Activated T-cell treated with anti-CD3 and anti-CD28 coated beads, Interleukin-2, amount 50 U/mL, for 24 hours (primary cell): Measurements from ENCODE around the gene SLC5A3.

Source experiments
- DNase-seq: peaks from one replicate; pipeline ENCODE4 v3.0.0-alpha.2; 2020
- H3K27ac Mint-ChIP-seq: 2 replicates; pipeline ENCODE4 v1.8.0; 2020; ENCODE audit warnings: mild to moderate bottlenecking, mixed read lengths
- H3K27me3 Mint-ChIP-seq: 2 replicates; pipeline ENCODE4 v1.8.0; 2020; ENCODE audit warnings: mixed read lengths
- H3K36me3 Mint-ChIP-seq: 2 replicates; pipeline ENCODE4 v1.8.0; 2020; ENCODE audit warnings: low read depth, mixed read lengths
- H3K4me1 Mint-ChIP-seq: 2 replicates; pipeline ENCODE4 v1.8.0; 2020; ENCODE audit warnings: low read depth, mixed read lengths
- H3K4me3 Mint-ChIP-seq: 2 replicates; pipeline ENCODE4 v1.8.0; 2020; ENCODE audit warnings: mild to moderate bottlenecking, moderate library complexity, mixed read lengths
- H3K9me3 Mint-ChIP-seq: 2 replicates; pipeline ENCODE4 v1.8.0; 2020; ENCODE audit warnings: mixed read lengths

SLC5A3 gene

GRCh38 chr21:34077888-34078287, 4.5 kb downstream of the SLC5A3 start:
- Mint-ChIP-seq H3K4me1 (peaks cover 81% of the 10 kb centered on the region), H3K9me3 (no peaks in the 10 kb centered on the region), H3K4me3 (peak overlapping the region; percentile 61)

DNA sequence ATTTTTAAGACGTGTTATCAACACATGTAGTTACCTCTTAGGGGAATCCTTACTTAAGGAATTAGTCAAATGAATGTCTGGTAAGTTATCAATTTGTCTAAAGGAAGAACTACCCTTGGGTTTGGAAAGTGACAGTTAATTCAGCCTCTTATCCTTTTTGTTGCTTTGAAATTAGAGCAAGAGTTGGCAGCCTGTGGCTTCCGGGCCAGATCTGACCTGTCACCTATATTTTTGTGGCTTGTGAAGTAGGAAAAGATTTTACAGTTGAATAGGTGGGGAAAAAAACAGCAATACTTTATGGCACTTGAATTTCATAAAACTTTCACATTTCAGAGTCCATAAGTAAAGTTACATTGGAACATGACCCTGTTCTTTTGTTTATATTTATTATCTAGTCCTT, 5.5 kb downstream of the SLC5A3 start:
- Mint-ChIP-seq H3K4me1 (peaks cover 92% of the 10 kb centered on the region), H3K27ac (peak overlapping the region; percentile 91), H3K27me3 (no peaks in the 10 kb centered on the region), H3K4me3 (peak overlapping the region; percentile 61), H3K9me3 (no peaks in the 10 kb centered on the region), H3K36me3 (peaks cover 95% of the 10 kb centered on the region)
- DNase-seq: no peak

More at GRCh38 chr21:34077888-34078287, 4.5 kb downstream of the SLC5A3 start:
- Mint-ChIP-seq H3K27me3 (no peaks in the 10 kb centered on the region), H3K36me3 (peaks cover 85% of the 10 kb centered on the region), H3K27ac (peak overlapping the region; percentile 91)
- DNase-seq: no peak

DNA sequence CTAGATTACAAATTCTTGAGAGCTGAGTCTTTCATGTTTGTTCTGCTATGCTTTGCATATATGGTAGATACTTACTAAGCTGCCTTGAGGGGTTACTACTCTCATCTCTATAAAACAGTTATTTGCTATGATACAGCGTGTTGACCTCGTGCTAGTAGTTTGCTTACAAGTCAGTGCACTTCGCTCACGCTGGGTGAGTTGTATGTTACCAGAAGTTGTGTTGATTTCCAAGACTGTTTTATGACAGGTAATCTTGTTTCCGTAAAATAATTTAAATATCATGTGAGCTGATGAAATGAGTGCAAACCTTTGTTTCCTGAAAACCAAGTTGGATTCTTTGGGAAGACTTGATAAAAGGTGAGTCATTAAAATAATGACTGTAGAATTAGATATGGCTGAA, 7.3 kb downstream of the SLC5A3 start:
- Mint-ChIP-seq H3K4me1 (peaks cover 93% of the 10 kb centered on the region), H3K27me3 (no peaks in the 10 kb centered on the region), H3K27ac (peak overlapping the region; percentile 11), H3K36me3 (peaks cover 83% of the 10 kb centered on the region), H3K4me3 (no peak overlapping the region), H3K9me3 (no peaks in the 10 kb centered on the region)
- no peak for DNase-seq

DNA sequence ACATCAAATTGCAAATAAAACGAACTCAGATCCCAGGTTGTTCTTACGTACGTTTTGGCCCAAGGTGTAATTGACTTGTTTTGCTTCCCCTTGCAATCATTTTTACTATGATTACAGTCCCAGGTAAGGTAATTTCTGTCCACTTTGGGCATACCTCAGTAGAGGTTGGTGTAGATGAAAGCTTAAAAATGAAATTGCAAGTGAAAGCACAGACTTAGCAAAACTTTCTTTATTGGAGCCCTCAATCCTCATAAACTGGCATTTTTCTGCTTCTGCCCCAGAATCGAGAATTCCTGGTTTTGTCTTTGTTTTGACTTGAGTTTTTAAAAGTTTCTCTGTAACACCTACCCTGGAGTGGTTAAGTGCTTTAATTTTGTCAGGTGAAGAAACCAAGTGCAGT, 9.4 kb downstream of the SLC5A3 start:
- no peak for DNase-seq
- Mint-ChIP-seq H3K9me3 (no peaks in the 10 kb centered on the region), H3K27ac (peak overlapping the region; percentile 50), H3K4me1 (peaks cover 74% of the 10 kb centered on the region), H3K4me3 (no peak overlapping the region), H3K27me3 (no peaks in the 10 kb centered on the region), H3K36me3 (peaks cover 65% of the 10 kb centered on the region)

DNA sequence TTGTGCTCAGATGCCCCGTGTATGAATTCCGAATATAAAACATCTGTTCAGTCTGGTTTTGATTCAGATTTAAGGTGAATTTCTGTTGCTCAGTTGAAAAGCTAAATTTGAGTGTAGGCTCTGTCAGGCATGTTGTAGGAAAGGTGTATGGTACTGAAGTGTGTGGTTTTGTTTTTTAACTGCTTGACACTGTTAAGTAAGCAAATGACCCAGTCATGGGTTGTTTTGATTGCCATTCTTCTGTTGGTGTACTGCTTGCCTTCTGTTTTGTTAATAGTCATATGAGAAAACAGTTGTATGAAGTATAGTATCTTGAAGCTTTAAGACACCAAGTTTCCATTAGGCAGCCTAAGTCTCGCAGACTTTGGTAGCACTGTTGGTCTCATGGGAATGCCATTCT, 10.0 kb downstream of the SLC5A3 start:
- Mint-ChIP-seq H3K27me3 (no peaks in the 10 kb centered on the region), H3K36me3 (peaks cover 59% of the 10 kb centered on the region), H3K27ac (peak overlapping the region; percentile 7), H3K4me3 (no peak overlapping the region), H3K4me1 (peaks cover 68% of the 10 kb centered on the region), H3K9me3 (no peaks in the 10 kb centered on the region)
- DNase-seq: no peak

GRCh38 chr21:34085129-34085528, 11.8 kb downstream of the SLC5A3 start:
- Mint-ChIP-seq H3K4me1 (peaks cover 65% of the 10 kb centered on the region), H3K27me3 (no peaks in the 10 kb centered on the region), H3K4me3 (no peak overlapping the region), H3K36me3 (peaks cover 42% of the 10 kb centered on the region), H3K27ac (peak overlapping the region; percentile 22), H3K9me3 (no peaks in the 10 kb centered on the region)
- DNase-seq: no peak

GRCh38 chr21:34086887-34087306, 13.5 kb downstream of the SLC5A3 start:
- Mint-ChIP-seq H3K27ac (no peak overlapping the region), H3K4me1 (peaks cover 63% of the 10 kb centered on the region), H3K36me3 (peaks cover 33% of the 10 kb centered on the region), H3K27me3 (no peaks in the 10 kb centered on the region), H3K4me3 (no peak overlapping the region), H3K9me3 (no peaks in the 10 kb centered on the region)
- no peak for DNase-seq

GRCh38 chr21:34088752-34089151, 15.4 kb downstream of the SLC5A3 start:
- H3K36me3 Mint-ChIP-seq: peaks cover 31% of the 10 kb centered on the region
- no peak for DNase-seq
- H3K27me3 Mint-ChIP-seq: no peaks in the 10 kb centered on the region
- no peak overlapping the region for H3K27ac Mint-ChIP-seq
- H3K4me1 Mint-ChIP-seq: peaks cover 59% of the 10 kb centered on the region
- H3K4me3 Mint-ChIP-seq: no peak overlapping the region
- no peaks in the 10 kb centered on the region for H3K9me3 Mint-ChIP-seq

GRCh38 chr21:34091032-34091431, 17.7 kb downstream of the SLC5A3 start:
- Mint-ChIP-seq H3K27ac (peak overlapping the region; percentile 41), H3K36me3 (peaks cover 48% of the 10 kb centered on the region), H3K27me3 (no peaks in the 10 kb centered on the region), H3K4me3 (no peak overlapping the region), H3K4me1 (peaks cover 59% of the 10 kb centered on the region), H3K9me3 (no peaks in the 10 kb centered on the region)
- no peak for DNase-seq

DNA sequence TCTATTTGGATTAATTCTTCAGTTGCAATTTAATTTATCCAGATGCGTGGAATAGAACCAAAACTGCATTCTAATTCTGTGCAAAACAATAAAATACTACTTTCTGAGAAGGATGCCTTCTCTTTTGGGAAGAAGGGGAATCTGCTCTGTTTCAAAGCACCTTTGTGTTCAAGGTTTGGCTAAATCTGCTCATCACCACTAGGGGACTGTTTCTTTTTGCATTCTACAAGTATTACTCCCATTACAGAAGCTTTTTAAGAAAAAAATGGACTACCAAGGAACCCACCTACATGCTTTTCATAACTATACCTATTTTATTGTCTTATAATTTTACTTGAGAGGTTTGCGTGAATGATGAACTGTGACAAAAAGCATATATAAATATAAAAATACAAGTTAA, 18.2 kb downstream of the SLC5A3 start:
- H3K9me3 Mint-ChIP-seq: no peaks in the 10 kb centered on the region
- H3K36me3 Mint-ChIP-seq: peaks cover 54% of the 10 kb centered on the region
- H3K27ac Mint-ChIP-seq: peak overlapping the region; percentile 41
- H3K27me3 Mint-ChIP-seq: no peaks in the 10 kb centered on the region
- DNase-seq: no peak
- H3K4me1 Mint-ChIP-seq: peaks cover 64% of the 10 kb centered on the region
- no peak overlapping the region for H3K4me3 Mint-ChIP-seq

- H3K27ac Mint-ChIP-seq: no peak overlapping the region
- peaks cover 72% of the 10 kb centered on the region for H3K4me1 Mint-ChIP-seq
- H3K4me3 Mint-ChIP-seq: no peak overlapping the region
- H3K36me3 Mint-ChIP-seq: peaks cover 62% of the 10 kb centered on the region
- H3K27me3 Mint-ChIP-seq: no peaks in the 10 kb centered on the region
- no peak for DNase-seq
- no peaks in the 10 kb centered on the region for H3K9me3 Mint-ChIP-seq
These were observed 19.0 kb downstream of the SLC5A3 start for GRCh38 chr21:34092262-34092921.

DNA sequence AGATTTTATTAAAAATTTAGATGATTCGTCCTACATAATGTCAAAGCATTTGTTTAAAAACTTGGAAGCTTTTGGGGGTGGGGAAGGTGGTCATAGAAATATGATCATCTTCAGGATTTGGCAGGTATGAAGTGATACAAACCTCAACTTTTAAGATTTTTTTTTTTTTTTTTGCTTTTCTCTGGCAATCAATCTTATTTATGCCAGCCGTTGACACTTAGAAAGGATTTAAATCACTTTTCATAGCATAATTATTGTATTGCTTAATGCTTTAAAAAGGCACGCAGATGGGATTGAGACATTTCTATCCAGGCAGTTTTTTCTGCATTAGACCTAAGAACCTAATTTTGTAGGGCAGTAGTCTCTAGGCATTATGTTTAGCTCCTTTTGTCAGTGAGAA, 19.7 kb downstream of the SLC5A3 start:
- Mint-ChIP-seq H3K27me3 (no peaks in the 10 kb centered on the region), H3K9me3 (no peaks in the 10 kb centered on the region), H3K4me1 (peaks cover 78% of the 10 kb centered on the region), H3K4me3 (no peak overlapping the region), H3K27ac (no peak overlapping the region), H3K36me3 (peaks cover 69% of the 10 kb centered on the region)
- no peak for DNase-seq

GRCh38 chr21:34094949-34095348, 21.6 kb downstream of the SLC5A3 start:
- H3K36me3 Mint-ChIP-seq: peaks cover 88% of the 10 kb centered on the region
- peak overlapping the region; percentile 23 for H3K27ac Mint-ChIP-seq

DNA sequence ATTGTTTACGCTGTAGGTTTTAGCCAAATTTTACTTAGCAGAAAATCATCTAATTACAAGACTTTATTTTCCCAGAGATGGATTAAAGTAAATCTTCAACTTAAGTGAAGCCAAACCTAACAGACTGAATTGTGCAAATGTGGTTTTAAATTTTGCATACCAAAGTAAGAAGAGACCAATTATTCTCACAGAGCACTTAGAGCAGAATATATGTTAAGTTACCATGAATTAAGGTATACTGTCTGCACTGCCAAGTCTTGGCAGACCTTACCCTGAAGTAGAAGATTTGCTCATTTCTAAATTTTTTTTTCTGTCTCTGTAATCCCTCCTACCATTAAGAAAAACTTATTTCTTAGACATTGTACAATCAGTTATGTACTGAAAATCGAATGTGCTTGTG, 24.1 kb downstream of the SLC5A3 start:
- no peak for DNase-seq
- H3K4me3 Mint-ChIP-seq: no peak overlapping the region
- no peak overlapping the region for H3K27ac Mint-ChIP-seq
- no peaks in the 10 kb centered on the region for H3K9me3 Mint-ChIP-seq
- peaks cover 90% of the 10 kb centered on the region for H3K4me1 Mint-ChIP-seq
- H3K36me3 Mint-ChIP-seq: peaks cover 100% of the 10 kb centered on the region
- no peaks in the 10 kb centered on the region for H3K27me3 Mint-ChIP-seq

More at GRCh38 chr21:34094949-34095348, 21.6 kb downstream of the SLC5A3 start:
- no peaks in the 10 kb centered on the region for H3K9me3 Mint-ChIP-seq
- DNase-seq: no peak
- H3K4me1 Mint-ChIP-seq: peaks cover 84% of the 10 kb centered on the region
- no peak overlapping the region for H3K4me3 Mint-ChIP-seq
- H3K27me3 Mint-ChIP-seq: no peaks in the 10 kb centered on the region

DNA sequence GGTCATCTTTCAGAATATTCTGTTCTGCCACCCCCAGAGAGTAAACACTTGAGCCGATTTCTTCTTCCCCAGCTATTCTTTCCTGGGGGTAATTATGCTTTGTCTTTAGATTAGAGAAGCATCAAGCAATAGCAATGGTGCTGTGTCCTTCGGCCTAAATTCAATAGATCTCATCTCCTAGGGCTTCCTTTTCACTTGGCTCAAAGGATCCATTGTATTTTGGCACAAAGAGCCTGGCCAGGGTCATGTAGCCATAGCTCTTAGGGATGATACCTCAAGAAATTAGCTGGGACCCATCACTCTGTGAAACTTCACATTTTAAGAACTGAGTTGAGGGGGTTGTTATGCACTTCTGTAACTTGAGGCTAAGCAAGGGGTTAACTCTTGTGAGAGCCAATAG, 27.0 kb downstream of the SLC5A3 start:
- Mint-ChIP-seq H3K27ac (no peak overlapping the region), H3K4me3 (no peak overlapping the region), H3K27me3 (no peaks in the 10 kb centered on the region), H3K9me3 (no peaks in the 10 kb centered on the region), H3K36me3 (peaks cover 100% of the 10 kb centered on the region), H3K4me1 (peaks cover 96% of the 10 kb centered on the region)
- no peak for DNase-seq

- Mint-ChIP-seq H3K4me1 (peaks cover 96% of the 10 kb centered on the region), H3K27ac (no peak overlapping the region), H3K27me3 (no peaks in the 10 kb centered on the region), H3K9me3 (no peaks in the 10 kb centered on the region), H3K36me3 (peaks cover 100% of the 10 kb centered on the region), H3K4me3 (no peak overlapping the region)
- DNase-seq: no peak
These were observed 27.4 kb downstream of the SLC5A3 start for GRCh38 chr21:34100790-34101189.
